GM20000 (cell line): ENCODE data around the gene KIF21A.

Experiments
- DNase-seq: peaks from one replicate; pipeline ENCODE4 v3.0.0; 2012; ENCODE audit warnings: low spot score
- TF ChIP-seq, protein P1 (sequence below): IDR thresholded peaks from 2 replicates; pipeline ENCODE4 v1.5.1; 2012; ENCODE audit warnings: mild to moderate bottlenecking, control low read depth; ENCODE audit errors: extremely low read depth, missing control alignments

Gene KIF21A

GRCh38 chr12:39467432-39467870, 24.5 kb upstream of the KIF21A start:
- DNase-seq: peak; percentile 14
- TF ChIP-seq, protein P1, sequence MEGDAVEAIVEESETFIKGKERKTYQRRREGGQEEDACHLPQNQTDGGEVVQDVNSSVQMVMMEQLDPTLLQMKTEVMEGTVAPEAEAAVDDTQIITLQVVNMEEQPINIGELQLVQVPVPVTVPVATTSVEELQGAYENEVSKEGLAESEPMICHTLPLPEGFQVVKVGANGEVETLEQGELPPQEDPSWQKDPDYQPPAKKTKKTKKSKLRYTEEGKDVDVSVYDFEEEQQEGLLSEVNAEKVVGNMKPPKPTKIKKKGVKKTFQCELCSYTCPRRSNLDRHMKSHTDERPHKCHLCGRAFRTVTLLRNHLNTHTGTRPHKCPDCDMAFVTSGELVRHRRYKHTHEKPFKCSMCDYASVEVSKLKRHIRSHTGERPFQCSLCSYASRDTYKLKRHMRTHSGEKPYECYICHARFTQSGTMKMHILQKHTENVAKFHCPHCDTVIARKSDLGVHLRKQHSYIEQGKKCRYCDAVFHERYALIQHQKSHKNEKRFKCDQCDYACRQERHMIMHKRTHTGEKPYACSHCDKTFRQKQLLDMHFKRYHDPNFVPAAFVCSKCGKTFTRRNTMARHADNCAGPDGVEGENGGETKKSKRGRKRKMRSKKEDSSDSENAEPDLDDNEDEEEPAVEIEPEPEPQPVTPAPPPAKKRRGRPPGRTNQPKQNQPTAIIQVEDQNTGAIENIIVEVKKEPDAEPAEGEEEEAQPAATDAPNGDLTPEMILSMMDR: no peak

GRCh38 chr12:39464976-39465695, 22.2 kb upstream of the KIF21A start:
- DNase-seq: no peak
- TF ChIP-seq, protein P1: no peak

DNA sequence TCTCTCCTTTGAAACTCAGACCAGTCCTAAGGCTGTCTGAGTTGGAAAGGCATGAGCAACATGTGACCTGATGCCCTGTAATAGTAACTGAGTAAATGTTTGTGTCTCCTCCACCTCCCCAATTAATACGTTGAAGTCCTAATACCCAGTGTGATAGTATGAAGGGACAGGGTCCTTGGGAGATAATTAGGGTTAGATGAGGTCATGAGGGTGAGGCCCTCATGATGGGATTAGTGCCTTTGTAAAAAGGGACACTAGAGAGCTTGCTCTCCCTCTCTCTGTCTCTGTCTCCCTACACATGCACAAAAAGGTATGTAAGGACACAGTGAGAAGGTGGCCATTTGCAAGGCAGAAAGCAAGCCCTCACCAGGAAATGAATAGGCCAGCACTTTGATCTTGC, 18.1 kb upstream of the KIF21A start:
- no peak for DNase-seq

DNA sequence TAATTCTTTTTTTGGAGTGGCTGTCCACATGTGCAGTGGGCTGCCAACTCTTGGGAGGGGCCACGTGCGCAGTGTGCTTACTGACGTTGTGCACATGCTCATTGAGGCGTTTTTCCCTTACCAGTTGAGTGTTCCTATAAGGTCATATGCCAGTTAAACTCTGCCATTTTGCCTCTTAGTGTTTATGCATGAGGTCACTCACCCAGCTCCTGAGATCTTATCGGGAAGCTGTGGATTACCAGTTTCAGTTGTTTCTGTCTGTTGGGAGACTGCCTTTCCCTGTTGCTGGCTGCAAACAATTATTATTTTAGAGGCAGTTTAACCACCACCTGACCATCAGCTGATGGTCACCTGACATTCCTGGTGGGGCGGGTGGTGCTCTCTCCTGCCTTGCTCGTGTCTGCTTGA, 16.1 kb upstream of the KIF21A start:
- no peak for DNase-seq
- TF ChIP-seq, protein P1: no peak

More for the DNA sequence above, 18.1 kb upstream of the KIF21A start:
- TF ChIP-seq, protein P1: no peak

DNA sequence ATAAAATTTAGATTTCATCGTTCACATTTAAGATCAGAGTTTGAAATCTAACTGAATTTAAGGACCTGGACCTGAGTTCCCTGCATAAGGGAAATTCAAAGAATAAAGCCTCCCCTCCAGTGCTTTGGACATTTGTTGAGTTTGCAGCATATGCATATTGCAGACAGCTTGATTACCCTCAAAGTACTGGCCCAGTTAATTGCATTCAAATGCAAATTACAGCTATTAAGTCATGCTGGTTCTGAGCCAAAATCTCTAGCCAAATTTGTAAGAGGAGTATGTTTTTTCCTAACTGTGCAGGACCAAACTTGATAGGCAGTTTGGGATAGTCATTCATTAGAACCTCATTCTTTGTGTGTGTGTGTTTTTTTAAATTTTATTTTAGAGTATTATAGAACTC, 9.1 kb upstream of the KIF21A start:
- DNase-seq: no peak

DNA sequence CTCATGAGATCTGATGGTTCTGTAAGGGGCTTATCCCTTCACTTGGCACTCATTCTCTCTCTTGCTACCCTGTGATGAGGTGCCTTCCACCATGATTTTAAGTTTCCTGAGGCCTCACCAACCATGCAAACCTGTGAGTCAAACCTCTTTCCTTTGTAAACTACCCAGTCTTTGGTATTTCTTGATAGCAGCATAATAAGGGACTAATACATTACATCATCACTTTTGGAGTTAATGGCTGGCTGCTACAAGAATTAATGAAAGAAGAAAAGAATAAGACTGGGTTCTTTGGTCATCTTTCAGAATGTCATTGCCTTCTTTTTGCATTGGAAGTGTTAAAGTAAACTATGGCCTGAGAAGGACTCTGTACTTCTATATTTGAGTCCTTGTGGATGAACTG, 5.1 kb upstream of the KIF21A start:
- no peak for DNase-seq
- TF ChIP-seq, protein P1: no peak

More for the DNA sequence above, 9.1 kb upstream of the KIF21A start:
- TF ChIP-seq, protein P1: no peak

- TF ChIP-seq, protein P1: no peak
- no peak for DNase-seq
Measured at GRCh38 chr12:39443929-39444209, 949 bp upstream of the KIF21A start.

DNA sequence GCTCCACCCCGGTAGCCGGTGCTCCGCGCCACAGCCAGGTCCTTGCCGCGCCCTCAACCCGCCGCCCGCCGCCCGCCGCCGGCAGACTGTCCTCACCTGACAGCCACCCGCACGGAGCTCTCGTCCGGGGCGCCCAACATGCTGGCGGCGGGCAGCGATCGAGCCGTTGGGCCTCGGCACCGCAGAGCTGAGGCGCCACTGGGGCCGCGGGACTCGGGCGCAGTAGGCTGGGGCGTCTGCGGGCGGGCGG, 164 bp downstream of the KIF21A start:
- DNase-seq: no peak
- TF ChIP-seq, protein P1: no peak
